NK-92 treated with Interleukin-12 subunit alpha and Interleukin-12 subunit beta, amount 100 ng/mL, for 24 hours (cell line): Measurements from ENCODE around the gene FBXO2.

Experiments
- DNase-seq: peaks from one replicate; lab custom pipeline; 2025; lab: John Stamatoyannopoulos, UW

The FBXO2 gene

GRCh38 chr1:11654137-11654938 lies at the start of gene FBXO2, which contains the start of gene FBXO44:
Gene FBXO2, minus strand, starts transcription at chr1:11654429. Its CDS starts 89 bp downstream, at chr1:11654340.
Gene FBXO44, plus strand, starts transcription at chr1:11654877. Its CDS starts 959 bp downstream, at chr1:11655836.
- DNase-seq, result no peak

GRCh38 chr1:11703357-11704193 lies 49.3 kb upstream of the FBXO2 start:
- DNase-seq, result no peak

GRCh38 chr1:11701981-11702803 lies 48.0 kb upstream of the FBXO2 start:
- DNase-seq, result no peak

GRCh38 chr1:11701551-11701961 lies 47.3 kb upstream of the FBXO2 start:
- DNase-seq, result no peak

- no peak for DNase-seq
Measured at GRCh38 chr1:11700601-11701467, 46.6 kb upstream of the FBXO2 start.

GRCh38 chr1:11697893-11698210 lies 43.6 kb upstream of the FBXO2 start:
- no peak for DNase-seq

GRCh38 chr1:11697188-11697892 lies 43.1 kb upstream of the FBXO2 start:
- DNase-seq, result no peak

GRCh38 chr1:11695861-11696260 lies 41.6 kb upstream of the FBXO2 start:
- no peak for DNase-seq

GRCh38 chr1:11693917-11694316 lies 39.7 kb upstream of the FBXO2 start:
- DNase-seq, result no peak

GRCh38 chr1:11693024-11693590 lies 38.9 kb upstream of the FBXO2 start:
- peak; percentile 91 for DNase-seq

- DNase-seq, result peak; percentile 36
Measured at GRCh38 chr1:11691928-11692711, 37.9 kb upstream of the FBXO2 start.

- DNase-seq, result no peak
Measured at GRCh38 chr1:11691302-11691914, 37.2 kb upstream of the FBXO2 start, which contains the start of gene DRAXIN. Gene DRAXIN, plus strand, starts transcription at chr1:11691710. Its CDS starts 14,549 bp downstream, at chr1:11706259.

GRCh38 chr1:11690397-11691301 lies 36.4 kb upstream of the FBXO2 start:
- no peak for DNase-seq

- no peak for DNase-seq
Measured at GRCh38 chr1:11688506-11688905, 34.3 kb upstream of the FBXO2 start.

- DNase-seq, result no peak
Measured at GRCh38 chr1:11685210-11685752, 31.1 kb upstream of the FBXO2 start.

GRCh38 chr1:11684070-11684469 lies 29.8 kb upstream of the FBXO2 start:
- no peak for DNase-seq

GRCh38 chr1:11682799-11683198 lies 28.6 kb upstream of the FBXO2 start:
- DNase-seq, result no peak
